ENCODE measurements around the gene CARS1. TPM values are rescaled to one million over a fixed set of nuclear protein-coding genes. Genes with fewer than 3 reads are reported as not detected.

Gene CARS1
- total RNA-seq, 1 experiment from 2014 or later, result 76.2 TPM

- peaks cover 35% of the 10 kb centered on the region for H3K36me3 ChIP-seq (replicated peaks; ENCODE audit: control insufficient read depth, insufficient read depth, low read length)
- DNase-seq, result no peak
- H3K27me3 ChIP-seq (ENCODE audit: control insufficient read depth, insufficient read depth, low read length), result no peaks in the 10 kb centered on the region
- H3K4me3 ChIP-seq (ENCODE audit: insufficient read depth, low read depth, low read length), result no peak overlapping the region
These were observed 13.8 kb downstream of the CARS1 start for GRCh38 chr11:3043315-3043871.

GRCh38 chr11:3042496-3043314 lies 14.5 kb downstream of the CARS1 start:
- no peak for DNase-seq
- Histone ChIP-seq H3K36me3 (replicated peaks; ENCODE audit: control insufficient read depth, insufficient read depth, low read length) (peaks cover 41% of the 10 kb centered on the region), H3K4me3 (ENCODE audit: insufficient read depth, low read depth, low read length) (no peak overlapping the region), H3K27me3 (ENCODE audit: control insufficient read depth, insufficient read depth, low read length) (no peaks in the 10 kb centered on the region)

GRCh38 chr11:3041699-3042441 lies 15.4 kb downstream of the CARS1 start:
- Histone ChIP-seq H3K4me3 (ENCODE audit: insufficient read depth, low read depth, low read length) (no peak overlapping the region), H3K36me3 (replicated peaks; ENCODE audit: control insufficient read depth, insufficient read depth, low read length) (peaks cover 44% of the 10 kb centered on the region), H3K27me3 (ENCODE audit: control insufficient read depth, insufficient read depth, low read length) (no peaks in the 10 kb centered on the region)
- DNase-seq, result no peak

GRCh38 chr11:3040881-3041280 lies 16.3 kb downstream of the CARS1 start:
- H3K4me3 ChIP-seq (ENCODE audit: insufficient read depth, low read depth, low read length), result no peak overlapping the region
- no peak for DNase-seq
- H3K36me3 ChIP-seq (replicated peaks; ENCODE audit: control insufficient read depth, insufficient read depth, low read length), result peaks cover 51% of the 10 kb centered on the region
- no peaks in the 10 kb centered on the region for H3K27me3 ChIP-seq (ENCODE audit: control insufficient read depth, insufficient read depth, low read length)

- H3K27me3 ChIP-seq (ENCODE audit: control insufficient read depth, insufficient read depth, low read length), result no peaks in the 10 kb centered on the region
- no peak for DNase-seq
- peaks cover 51% of the 10 kb centered on the region for H3K36me3 ChIP-seq (replicated peaks; ENCODE audit: control insufficient read depth, insufficient read depth, low read length)
- H3K4me3 ChIP-seq (ENCODE audit: insufficient read depth, low read depth, low read length), result no peak overlapping the region
These were observed 19.3 kb downstream of the CARS1 start for GRCh38 chr11:3037945-3038271.

- peak; percentile 92 for DNase-seq
- Histone ChIP-seq H3K27me3 (ENCODE audit: control insufficient read depth, insufficient read depth, low read length) (no peaks in the 10 kb centered on the region), H3K36me3 (replicated peaks; ENCODE audit: control insufficient read depth, insufficient read depth, low read length) (peaks cover 52% of the 10 kb centered on the region), H3K4me3 (ENCODE audit: insufficient read depth, low read depth, low read length) (no peak overlapping the region)
These were observed 19.9 kb downstream of the CARS1 start for GRCh38 chr11:3037040-3037944.

GRCh38 chr11:3036419-3036818 lies 20.8 kb downstream of the CARS1 start:
- Histone ChIP-seq H3K4me3 (ENCODE audit: insufficient read depth, low read depth, low read length) (no peak overlapping the region), H3K36me3 (replicated peaks; ENCODE audit: control insufficient read depth, insufficient read depth, low read length) (peaks cover 49% of the 10 kb centered on the region), H3K27me3 (ENCODE audit: control insufficient read depth, insufficient read depth, low read length) (no peaks in the 10 kb centered on the region)
- no peak for DNase-seq

- no peak for DNase-seq
- H3K27me3 ChIP-seq (ENCODE audit: control insufficient read depth, insufficient read depth, low read length), result no peaks in the 10 kb centered on the region
- H3K36me3 ChIP-seq (replicated peaks; ENCODE audit: control insufficient read depth, insufficient read depth, low read length), result peaks cover 46% of the 10 kb centered on the region
These were observed 21.9 kb downstream of the CARS1 start for GRCh38 chr11:3035333-3035732.

GRCh38 chr11:3030289-3031070 lies 26.7 kb downstream of the CARS1 start:
- Histone ChIP-seq H3K4me3 (ENCODE audit: insufficient read depth, low read depth, low read length) (no peak overlapping the region), H3K27me3 (ENCODE audit: control insufficient read depth, insufficient read depth, low read length) (no peaks in the 10 kb centered on the region), H3K36me3 (replicated peaks; ENCODE audit: control insufficient read depth, insufficient read depth, low read length) (peaks cover 43% of the 10 kb centered on the region)
- no peak for DNase-seq

More at GRCh38 chr11:3035333-3035732, 21.9 kb downstream of the CARS1 start:
- H3K4me3 ChIP-seq (ENCODE audit: insufficient read depth, low read depth, low read length), result no peak overlapping the region

GRCh38 chr11:3028813-3029212 lies 28.4 kb downstream of the CARS1 start:
- Histone ChIP-seq H3K4me3 (ENCODE audit: insufficient read depth, low read depth, low read length) (no peak overlapping the region), H3K27me3 (ENCODE audit: control insufficient read depth, insufficient read depth, low read length) (no peaks in the 10 kb centered on the region), H3K36me3 (replicated peaks; ENCODE audit: control insufficient read depth, insufficient read depth, low read length) (peaks cover 42% of the 10 kb centered on the region)
- no peak for DNase-seq

GRCh38 chr11:3026803-3027202 lies 30.4 kb downstream of the CARS1 start:
- Histone ChIP-seq H3K36me3 (replicated peaks; ENCODE audit: control insufficient read depth, insufficient read depth, low read length) (peaks cover 39% of the 10 kb centered on the region), H3K4me3 (ENCODE audit: insufficient read depth, low read depth, low read length) (no peak overlapping the region)
- DNase-seq, result no peak

GRCh38 chr11:3022982-3023381 lies 34.2 kb downstream of the CARS1 start:
- H3K4me3 ChIP-seq (ENCODE audit: insufficient read depth, low read depth, low read length), result no peak overlapping the region
- no peak for DNase-seq
- H3K36me3 ChIP-seq (replicated peaks; ENCODE audit: control insufficient read depth, insufficient read depth, low read length), result peaks cover 43% of the 10 kb centered on the region
- H3K27me3 ChIP-seq (ENCODE audit: control insufficient read depth, insufficient read depth, low read length), result no peaks in the 10 kb centered on the region

More at GRCh38 chr11:3026803-3027202, 30.4 kb downstream of the CARS1 start:
- no peaks in the 10 kb centered on the region for H3K27me3 ChIP-seq (ENCODE audit: control insufficient read depth, insufficient read depth, low read length)

GRCh38 chr11:3022300-3022967 lies 34.8 kb downstream of the CARS1 start:
- Histone ChIP-seq H3K4me3 (ENCODE audit: insufficient read depth, low read depth, low read length) (no peak overlapping the region), H3K27me3 (ENCODE audit: control insufficient read depth, insufficient read depth, low read length) (no peaks in the 10 kb centered on the region), H3K36me3 (replicated peaks; ENCODE audit: control insufficient read depth, insufficient read depth, low read length) (peaks cover 47% of the 10 kb centered on the region)
- no peak for DNase-seq

Measured in H7 (cell line).